H1 (cell line): ENCODE data around the gene ANKFN1. TPM values are rescaled to one million over a fixed set of nuclear protein-coding genes. Genes with fewer than 3 reads are reported as not detected.

Source experiments
- CBX5 ChIP-seq: fragments of 300-800, 300-1000 bp; sonication (generic); IDR thresholded peaks from 2 replicates; pipeline ENCODE4 v1.7.1; 2016; ENCODE audit warnings: antibody characterized with exemption, low read length, low read depth
- SIRT6 ChIP-seq: IDR thresholded peaks from one replicate; pipeline ENCODE4 v1.7.1; 2012; ENCODE audit warnings: low read length, inconsistent platforms
- TAF7 ChIP-seq: optimal IDR thresholded peaks from 2 replicates; pipeline ENCODE3; 2011; ENCODE audit warnings: low read depth, mild to moderate bottlenecking, inconsistent platforms, low read length, moderate library complexity, borderline replicate concordance
- TBP ChIP-seq: IDR thresholded peaks from 2 replicates; pipeline ENCODE4 v1.6.1; 2011; ENCODE audit warnings: low read depth, low read length, improper control_type of control experiment
- polyA plus RNA-seq, 7 experiments: library from polyadenylated mRNA; depleted of rRNA in 3 of 7; stranded (reverse) in 5 of 7; unstranded in 2 of 7; fragments of >200 nt in 5 of 7; fragments of 200-250 nt in 2 of 7; gene quantifications; 1 replicate in 5 of 7; 2 replicates in 1 of 7; 4 replicates in 1 of 7; pipeline versions ENCODE4 v1.2.1 to v1.2.3, GENCODE V29; 2011 to 2013; ENCODE audit warnings: missing spikeins in 2 of 7, mixed read lengths in 2 of 7
- total RNA-seq: library from RNA; stranded (reverse); fragmentation: NEBNext Ultra II Directional; extraction: Animal tissue kit (Norgen Biotek cat#: 25700); gene quantifications from 2 replicates; pipeline ENCODE4 v1.2.1, GENCODE V29; 2021
- TF ChIP-seq, protein P1 (sequence below): IDR thresholded peaks from 2 replicates; pipeline ENCODE4 v1.6.1; 2011; ENCODE audit warnings: low read length, improper control_type of control experiment
- TF ChIP-seq, protein P2 (sequence below), 3 experiments: IDR thresholded peaks; 1 replicate in 2 of 3; 2 replicates in 1 of 3; pipeline versions ENCODE4 v1.5.1 to v1.6.1; 2011; ENCODE audit warnings: low read length in 3 of 3, mild to moderate bottlenecking in 3 of 3, inconsistent platforms in 2 of 3, low read depth in 1 of 3, moderate library complexity in 1 of 3; ENCODE audit not compliant: insufficient read depth in 1 of 3; ENCODE audit errors: control extremely low read depth in 1 of 3

ANKFN1 gene
- total and polyA plus RNA-seq, 2 of the 8 experiments (the other 6 are each of a cell fraction or from before 2014, with no cell fraction given), result not detected

DNA sequence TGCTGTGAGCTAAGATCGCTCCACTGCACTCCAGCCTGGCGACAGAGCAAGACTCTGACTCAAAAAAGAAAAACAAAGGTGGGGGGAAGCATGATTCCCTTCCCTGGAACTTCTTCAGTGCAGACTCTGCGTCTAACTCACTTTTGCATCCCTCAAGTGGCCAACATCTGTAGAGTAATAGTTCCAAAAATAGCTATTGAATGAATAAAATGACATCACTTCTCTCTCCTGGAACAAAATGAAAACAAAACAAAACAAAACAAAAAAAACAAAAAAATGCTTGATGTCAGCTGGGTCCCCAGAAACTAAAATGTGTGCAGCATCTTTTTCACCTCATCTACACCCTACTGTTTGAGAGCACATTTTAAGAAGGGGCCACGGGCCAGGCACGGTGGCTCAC is 242.5 kb downstream of the ANKFN1 start (continued):
- TF ChIP-seq TBP, result no peak
- no peak for TF ChIP-seq TAF7
- TF ChIP-seq SIRT6, result no peak
- TF ChIP-seq CBX5, result no peak
- TF ChIP-seq, protein P1, sequence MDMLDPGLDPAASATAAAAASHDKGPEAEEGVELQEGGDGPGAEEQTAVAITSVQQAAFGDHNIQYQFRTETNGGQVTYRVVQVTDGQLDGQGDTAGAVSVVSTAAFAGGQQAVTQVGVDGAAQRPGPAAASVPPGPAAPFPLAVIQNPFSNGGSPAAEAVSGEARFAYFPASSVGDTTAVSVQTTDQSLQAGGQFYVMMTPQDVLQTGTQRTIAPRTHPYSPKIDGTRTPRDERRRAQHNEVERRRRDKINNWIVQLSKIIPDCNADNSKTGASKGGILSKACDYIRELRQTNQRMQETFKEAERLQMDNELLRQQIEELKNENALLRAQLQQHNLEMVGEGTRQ, result no peak
- TF ChIP-seq, protein P2, sequence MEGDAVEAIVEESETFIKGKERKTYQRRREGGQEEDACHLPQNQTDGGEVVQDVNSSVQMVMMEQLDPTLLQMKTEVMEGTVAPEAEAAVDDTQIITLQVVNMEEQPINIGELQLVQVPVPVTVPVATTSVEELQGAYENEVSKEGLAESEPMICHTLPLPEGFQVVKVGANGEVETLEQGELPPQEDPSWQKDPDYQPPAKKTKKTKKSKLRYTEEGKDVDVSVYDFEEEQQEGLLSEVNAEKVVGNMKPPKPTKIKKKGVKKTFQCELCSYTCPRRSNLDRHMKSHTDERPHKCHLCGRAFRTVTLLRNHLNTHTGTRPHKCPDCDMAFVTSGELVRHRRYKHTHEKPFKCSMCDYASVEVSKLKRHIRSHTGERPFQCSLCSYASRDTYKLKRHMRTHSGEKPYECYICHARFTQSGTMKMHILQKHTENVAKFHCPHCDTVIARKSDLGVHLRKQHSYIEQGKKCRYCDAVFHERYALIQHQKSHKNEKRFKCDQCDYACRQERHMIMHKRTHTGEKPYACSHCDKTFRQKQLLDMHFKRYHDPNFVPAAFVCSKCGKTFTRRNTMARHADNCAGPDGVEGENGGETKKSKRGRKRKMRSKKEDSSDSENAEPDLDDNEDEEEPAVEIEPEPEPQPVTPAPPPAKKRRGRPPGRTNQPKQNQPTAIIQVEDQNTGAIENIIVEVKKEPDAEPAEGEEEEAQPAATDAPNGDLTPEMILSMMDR (IDR thresholded peaks at IDR 0.05; ENCODE audit: control extremely low read depth in 1 of 3, insufficient read depth in 1 of 3, low read depth in 1 of 3, low read length in 3 of 3), result no peak
